GM12873 (cell line): ENCODE measurements around the gene RASSF3.

Experiments
- TF ChIP-seq, protein P1 (sequence below): IDR thresholded peaks from 2 replicates; pipeline ENCODE4 v1.5.1; 2012; ENCODE audit warnings: low read depth, mild to moderate bottlenecking, moderate library complexity, low read length, control low read depth; ENCODE audit not compliant: insufficient read depth; ENCODE audit errors: missing control alignments

RASSF3 gene

DNA sequence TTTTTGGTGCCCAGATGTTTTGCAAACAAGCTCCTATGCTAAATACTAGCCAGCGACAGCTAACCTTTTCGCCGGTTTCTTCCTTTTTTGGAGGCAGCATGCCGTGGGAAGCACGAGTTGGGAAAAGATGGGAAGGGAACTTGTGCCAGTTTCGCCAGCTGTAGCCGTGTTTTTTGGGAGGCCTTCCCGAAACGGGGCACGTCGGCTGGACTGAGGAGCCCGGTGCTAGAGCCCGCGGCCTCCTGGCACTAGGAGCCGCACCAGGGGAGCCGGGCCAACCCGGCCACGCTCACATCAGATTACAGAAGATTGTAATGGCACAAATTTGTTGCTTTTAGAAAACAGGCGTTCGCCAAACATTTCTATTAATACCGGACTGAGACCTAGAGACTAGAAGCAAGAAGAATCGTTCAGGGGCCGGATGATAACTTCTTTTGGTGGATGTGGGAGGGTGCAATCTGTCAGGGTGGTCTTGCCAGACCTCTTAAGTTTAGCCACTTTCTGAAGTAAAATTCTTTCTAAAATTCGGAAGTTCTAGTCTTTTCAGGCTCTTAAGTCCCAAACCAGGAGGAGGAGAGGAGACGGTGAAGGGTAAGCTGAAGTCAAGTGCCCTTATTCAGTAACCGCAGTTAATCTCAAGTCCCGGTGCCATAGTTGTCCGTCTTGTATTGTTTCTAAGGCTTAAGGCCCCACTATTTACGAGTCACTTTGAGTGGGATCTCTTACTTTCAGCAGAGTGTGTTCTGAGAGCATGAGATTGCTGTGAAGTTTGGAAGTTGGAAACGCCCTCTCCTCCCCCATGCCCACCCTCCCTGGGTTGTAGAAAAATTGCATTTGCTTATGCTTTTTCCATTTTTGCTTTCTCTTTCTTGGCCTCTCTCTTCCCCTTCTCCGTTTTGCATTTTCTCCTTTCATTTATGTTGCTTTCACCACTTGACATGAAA, 1.3 kb downstream of the RASSF3 start:
- TF ChIP-seq, protein P1, sequence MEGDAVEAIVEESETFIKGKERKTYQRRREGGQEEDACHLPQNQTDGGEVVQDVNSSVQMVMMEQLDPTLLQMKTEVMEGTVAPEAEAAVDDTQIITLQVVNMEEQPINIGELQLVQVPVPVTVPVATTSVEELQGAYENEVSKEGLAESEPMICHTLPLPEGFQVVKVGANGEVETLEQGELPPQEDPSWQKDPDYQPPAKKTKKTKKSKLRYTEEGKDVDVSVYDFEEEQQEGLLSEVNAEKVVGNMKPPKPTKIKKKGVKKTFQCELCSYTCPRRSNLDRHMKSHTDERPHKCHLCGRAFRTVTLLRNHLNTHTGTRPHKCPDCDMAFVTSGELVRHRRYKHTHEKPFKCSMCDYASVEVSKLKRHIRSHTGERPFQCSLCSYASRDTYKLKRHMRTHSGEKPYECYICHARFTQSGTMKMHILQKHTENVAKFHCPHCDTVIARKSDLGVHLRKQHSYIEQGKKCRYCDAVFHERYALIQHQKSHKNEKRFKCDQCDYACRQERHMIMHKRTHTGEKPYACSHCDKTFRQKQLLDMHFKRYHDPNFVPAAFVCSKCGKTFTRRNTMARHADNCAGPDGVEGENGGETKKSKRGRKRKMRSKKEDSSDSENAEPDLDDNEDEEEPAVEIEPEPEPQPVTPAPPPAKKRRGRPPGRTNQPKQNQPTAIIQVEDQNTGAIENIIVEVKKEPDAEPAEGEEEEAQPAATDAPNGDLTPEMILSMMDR: no peak

DNA sequence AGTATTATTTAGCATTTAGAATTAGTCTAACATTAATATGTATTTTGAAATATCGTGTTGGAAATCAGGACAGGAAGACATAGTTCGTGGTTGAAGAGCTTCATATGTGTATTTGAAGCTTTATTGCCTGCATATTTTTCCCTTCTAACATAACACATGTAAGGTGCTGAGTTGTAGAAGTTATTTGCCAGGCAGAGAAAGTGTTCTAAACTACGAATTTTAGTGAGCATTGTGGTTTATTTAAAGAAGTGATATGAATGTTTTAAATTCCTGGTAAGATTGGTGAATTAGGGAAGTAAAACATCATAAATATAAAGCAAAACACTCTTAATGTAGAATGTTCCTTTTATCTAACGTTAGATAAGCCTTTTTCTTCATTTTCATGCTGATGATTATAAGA, 2.5 kb downstream of the RASSF3 start:
- TF ChIP-seq, protein P1: no peak

DNA sequence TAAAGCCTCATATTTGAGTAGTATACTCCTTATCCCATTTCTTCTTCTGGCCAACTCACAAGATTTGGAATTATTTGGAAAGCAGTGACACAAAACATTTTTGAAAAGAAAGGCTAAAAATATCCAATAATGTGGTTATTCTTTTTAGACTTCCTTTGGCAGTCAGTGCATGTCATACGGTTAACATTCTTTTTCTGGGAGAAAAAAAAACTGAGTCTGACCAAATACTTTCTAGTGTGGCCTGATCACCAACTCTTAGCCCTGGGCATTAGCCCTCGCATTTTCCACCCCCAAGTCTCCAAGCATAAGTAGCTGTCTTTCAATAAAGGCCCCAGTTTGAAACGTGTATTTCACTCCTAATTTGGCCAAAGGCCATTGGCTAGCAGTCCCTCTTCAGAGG, 5.9 kb downstream of the RASSF3 start:
- TF ChIP-seq, protein P1: no peak

DNA sequence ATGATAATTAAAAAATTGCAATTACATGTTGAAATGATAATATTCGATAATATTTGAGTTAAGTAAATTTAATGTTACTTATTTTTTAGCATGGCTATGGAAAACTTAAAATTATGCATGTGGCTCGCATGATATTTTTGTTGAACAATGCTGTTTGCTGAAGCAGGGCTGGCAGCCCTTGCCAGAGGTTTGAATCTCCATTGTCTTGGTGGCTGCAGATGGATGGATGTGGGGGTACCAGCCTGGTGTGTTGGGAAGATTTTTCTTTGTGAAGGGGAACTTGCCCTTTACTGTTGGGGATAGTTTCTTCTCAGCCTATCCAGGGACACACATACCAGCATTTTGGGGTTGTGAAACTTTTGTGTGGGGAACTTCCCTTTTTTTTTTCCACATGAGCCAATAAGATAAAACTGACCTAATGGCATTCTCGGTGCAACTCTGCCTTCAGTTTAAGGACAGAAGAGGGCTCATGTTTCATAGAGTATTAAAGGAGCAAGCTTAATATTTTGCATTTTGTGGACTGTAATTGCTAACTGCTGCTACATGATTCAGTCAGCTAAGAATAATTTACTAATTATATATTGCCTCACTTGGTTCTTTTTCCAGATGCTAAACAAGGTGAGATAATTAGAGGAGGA, 8.8 kb downstream of the RASSF3 start:
- TF ChIP-seq, protein P1: no peak

DNA sequence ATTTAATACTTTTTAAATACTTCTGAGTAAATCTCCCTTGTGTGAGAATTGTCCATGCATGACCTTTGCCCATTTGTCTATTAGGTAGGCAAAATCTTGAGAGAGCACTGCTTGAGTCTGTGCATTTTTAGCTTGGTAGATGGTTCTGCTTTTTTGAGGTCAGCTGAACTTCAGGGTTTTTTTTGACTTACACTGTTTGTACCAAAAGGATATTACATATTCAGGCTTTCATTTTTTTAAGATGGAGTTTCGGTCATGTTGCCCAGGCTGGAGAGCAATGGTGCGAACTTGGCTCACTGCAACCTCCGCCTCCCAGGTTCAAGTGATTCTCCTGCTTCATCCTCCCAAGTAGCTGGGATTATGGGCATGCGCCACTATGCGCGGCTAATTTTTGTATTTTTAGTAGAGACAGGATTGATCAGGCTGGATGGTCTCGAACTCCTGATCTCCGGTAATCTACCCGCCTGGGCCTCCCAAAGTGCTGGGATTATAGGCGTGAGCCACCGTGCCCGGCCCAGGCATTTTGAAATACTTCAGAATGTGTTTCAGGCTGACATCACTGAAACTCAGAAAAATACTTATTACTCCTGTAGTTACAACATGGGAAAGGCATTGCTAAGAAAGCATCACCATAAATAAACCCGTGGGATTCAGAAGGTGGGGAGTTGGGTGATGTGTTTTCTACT, 11.1 kb downstream of the RASSF3 start:
- TF ChIP-seq, protein P1: no peak

DNA sequence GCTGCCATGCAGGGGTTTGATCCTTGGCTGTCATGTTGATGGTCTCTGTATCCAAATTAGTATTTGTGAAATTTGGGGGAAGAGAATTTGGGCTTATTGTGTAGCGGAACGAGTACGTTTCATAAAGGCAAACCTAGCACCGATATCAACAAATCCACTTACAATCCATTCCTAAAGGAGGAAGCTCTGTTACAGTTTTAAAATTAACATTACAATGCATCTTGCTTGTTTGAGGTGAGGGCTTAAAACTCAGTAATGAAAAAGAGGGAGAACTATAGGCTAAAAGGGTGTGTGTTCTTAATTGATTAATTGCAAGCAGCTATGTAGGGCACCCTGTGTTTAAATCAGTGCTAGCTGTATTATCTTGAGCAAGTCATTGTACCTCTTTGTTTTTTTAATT, 13.7 kb downstream of the RASSF3 start:
- TF ChIP-seq, protein P1: no peak
